EL (cell line): ENCODE measurements around the gene EYA2.
"Not testable (repeated sequence)": the region's sequence is repeated elsewhere in the genome, so short reads cannot be mapped to it uniquely, and the experiment has no call there.

Experiments used
- DNase-seq: peaks from one replicate; pipeline ENCODE4 v3.0.0-alpha.2; 2016

The EYA2 gene, protein sequence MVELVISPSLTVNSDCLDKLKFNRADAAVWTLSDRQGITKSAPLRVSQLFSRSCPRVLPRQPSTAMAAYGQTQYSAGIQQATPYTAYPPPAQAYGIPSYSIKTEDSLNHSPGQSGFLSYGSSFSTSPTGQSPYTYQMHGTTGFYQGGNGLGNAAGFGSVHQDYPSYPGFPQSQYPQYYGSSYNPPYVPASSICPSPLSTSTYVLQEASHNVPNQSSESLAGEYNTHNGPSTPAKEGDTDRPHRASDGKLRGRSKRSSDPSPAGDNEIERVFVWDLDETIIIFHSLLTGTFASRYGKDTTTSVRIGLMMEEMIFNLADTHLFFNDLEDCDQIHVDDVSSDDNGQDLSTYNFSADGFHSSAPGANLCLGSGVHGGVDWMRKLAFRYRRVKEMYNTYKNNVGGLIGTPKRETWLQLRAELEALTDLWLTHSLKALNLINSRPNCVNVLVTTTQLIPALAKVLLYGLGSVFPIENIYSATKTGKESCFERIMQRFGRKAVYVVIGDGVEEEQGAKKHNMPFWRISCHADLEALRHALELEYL

DNA sequence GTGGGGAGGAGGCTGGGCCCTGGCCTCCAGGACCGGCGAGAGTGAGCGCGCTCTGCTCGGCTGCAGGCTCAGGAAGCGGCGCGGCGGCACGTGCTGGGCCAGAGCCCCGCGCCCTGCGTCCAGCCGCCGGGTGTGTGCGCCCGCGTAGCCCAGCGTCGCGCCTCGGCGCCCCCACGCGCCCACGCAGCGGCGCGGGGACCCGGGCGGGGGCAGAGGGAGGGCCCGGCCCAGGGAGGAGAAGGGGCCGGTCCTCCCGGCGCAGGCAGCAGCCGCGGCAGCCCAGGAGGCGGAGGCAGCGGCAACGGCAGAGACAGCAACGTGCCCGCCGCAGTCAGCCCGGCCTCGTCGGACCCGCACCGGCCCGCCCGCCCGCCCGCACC is at the start of gene EYA2:
EYA2 (plus strand) TSS at position 265 of the 380 bp plus-strand sequence. CDS start 95,168 bp downstream, outside the sequence.
- DNase-seq: no peak

GRCh38 chr20:46844965-46845364 is 49.7 kb upstream of the EYA2 start:
- no peak for DNase-seq

- no peak for DNase-seq
Measured at GRCh38 chr20:46849269-46849668, 45.4 kb upstream of the EYA2 start.

GRCh38 chr20:46849751-46850150 is 44.9 kb upstream of the EYA2 start:
- no peak for DNase-seq

- DNase-seq: no peak
Measured at GRCh38 chr20:46850416-46850815, 44.2 kb upstream of the EYA2 start.

GRCh38 chr20:46850896-46851295 is 43.7 kb upstream of the EYA2 start:
- DNase-seq: no peak

GRCh38 chr20:46851746-46852145 is 42.9 kb upstream of the EYA2 start:
- DNase-seq: no peak

DNA sequence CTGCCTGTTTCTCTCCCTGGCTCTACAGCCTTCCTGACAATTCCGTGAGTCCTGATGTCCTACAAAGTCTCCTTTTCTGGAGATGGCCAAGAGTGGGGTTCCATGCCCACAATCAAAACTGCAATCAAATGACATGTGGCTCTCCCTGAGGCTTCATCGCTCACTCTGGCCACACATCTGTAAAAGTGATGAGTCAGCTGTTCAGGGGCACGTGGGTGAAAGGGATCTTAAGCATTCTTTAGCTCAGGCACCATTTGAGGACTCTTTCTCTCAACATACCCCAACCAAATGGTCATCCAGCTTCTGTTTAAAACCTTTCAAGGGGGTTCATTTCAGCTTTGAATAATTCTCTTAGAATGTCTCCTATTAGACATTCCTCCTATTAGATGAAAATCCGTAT is 42.3 kb upstream of the EYA2 start:
- DNase-seq: no peak

GRCh38 chr20:46853926-46854325 is 40.7 kb upstream of the EYA2 start:
- no peak for DNase-seq

DNA sequence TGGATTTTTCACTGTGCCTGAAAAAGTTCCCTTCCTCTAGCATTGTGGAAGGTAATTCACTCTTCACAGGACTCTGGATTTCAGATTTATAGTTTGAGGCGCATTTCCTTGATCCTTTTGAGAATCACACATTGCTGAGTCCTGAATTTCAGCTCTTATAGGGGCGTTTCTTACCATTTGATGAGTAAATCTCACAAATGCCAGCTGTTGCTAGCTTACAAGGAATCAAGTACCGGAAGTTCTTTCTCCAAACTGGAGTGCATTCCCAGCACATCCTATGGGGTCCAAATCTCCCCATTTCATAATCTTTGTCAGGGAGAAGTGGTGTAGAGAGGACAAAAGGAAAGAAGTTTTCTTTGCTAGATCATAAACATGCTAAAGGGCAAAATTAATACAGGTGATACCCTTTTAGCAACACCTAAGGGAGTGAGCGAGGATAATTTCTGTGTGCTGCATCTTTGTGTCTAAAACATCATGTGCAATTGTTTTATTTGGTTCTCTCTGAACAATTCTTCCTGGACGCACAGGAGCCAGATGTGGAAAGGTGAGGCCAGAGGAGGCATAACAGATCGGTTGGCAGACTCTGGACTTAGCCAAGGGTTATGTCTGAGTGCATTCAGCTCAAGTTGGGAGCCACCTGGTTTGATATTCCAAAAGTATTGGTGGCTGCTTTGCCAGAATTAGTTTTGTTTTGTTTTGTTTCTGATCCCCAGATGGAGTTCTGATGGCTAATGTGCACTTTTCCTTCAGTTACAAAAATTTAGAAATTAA is 37.4 kb upstream of the EYA2 start:
- DNase-seq: no peak

- no peak for DNase-seq
Measured at GRCh38 chr20:46865824-46866223, 28.8 kb upstream of the EYA2 start.

DNA sequence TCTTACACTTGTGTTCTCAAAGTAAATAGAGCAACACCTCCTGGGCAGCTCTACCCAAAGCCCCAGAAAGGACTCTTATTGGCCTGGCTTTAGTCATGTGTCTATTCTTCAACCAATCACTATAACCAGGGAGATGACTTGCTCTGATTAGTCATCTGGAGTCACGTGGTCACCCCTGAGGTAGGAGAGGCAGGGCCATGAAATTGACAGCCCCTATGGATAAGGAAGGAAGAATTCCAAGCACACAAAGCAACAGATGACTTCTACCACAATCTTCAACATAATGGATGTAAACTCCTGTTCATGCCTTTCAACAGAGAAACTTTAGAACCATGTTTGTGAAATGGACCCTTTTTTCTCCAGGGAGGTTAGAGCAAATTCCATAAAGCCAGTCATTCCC is 24.6 kb upstream of the EYA2 start:
- peak; percentile 10 for DNase-seq

DNA sequence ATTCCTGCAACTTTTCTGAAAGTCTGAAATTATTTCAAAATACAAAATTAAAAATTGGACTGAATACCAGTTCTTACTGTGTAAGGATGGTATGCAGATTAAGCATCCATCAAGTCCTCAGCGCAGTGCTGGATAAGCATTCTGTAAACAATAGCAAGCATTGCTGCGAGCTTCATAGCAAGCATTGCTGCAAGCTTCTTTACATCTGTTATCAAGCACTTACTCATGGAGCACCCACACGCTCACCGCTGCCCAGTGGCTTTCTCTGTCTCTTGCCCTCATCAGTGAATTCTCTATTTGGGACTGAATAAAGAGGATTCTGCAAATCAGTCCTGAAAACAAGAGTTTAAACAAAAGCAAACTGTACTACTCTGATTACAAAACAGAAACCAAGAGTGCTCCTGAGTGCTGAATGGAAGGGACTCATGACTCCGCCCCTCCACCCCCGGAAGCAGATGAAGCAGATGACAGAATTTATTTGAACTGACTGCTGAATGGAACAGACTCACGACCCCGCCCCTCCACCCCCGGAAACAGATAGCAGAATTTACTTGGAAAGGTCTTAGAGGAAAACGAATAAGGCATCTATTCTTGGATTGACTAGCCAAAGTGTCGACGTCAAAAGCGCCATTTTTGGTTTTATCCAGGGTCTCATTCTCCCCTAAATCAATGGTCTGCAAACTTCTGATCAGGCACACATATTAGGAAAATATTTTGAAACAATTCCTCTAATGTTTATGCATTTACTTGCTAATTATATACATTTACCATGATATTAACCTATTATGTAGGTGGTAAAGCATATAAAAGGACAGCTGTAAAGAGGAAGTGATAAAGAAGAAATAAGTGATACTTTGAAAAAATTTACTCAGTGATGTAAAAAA is 22.1 kb upstream of the EYA2 start:
- DNase-seq: peak; percentile 10

- DNase-seq: peak; percentile 7
Measured at GRCh38 chr20:46875059-46875458, 19.6 kb upstream of the EYA2 start.

DNA sequence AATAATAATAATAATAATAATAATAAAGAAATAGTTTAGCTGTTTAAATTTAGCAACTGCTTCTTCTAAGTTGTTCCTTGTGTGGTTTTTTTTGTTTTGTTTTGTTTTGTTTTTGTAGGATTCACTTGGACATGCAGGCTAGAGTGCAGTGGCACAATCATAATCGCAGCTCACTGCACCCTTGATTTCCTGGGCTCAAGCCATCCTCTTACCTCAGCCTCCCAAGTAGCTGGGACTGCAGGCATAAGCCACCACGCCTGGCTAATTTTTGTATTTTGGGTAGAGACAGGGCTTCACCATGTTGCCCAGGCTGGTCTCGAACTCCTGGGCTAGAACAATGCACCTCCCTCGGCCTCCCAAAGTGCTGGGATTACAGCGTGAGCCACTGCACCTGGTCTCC is 15.3 kb upstream of the EYA2 start:
- DNase-seq: no peak

DNA sequence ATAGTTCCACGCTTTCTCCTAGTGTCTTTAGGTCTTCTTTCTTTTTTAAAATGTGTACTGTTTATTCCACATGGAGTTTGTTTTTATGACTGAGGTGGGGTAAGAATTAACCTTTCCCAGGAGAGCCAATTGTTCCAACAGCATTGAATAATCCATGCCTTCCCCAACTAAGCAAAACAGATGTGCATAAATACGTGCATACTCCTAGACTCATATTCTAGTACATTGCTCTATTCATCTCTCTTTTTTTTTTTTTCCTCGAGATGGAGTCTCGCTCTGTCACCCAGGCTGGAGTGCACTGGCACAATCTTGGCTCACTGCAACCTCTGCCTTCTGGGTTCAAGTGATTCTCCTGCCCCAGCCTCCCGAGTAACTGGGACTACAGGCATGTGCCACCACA is 14.7 kb upstream of the EYA2 start:
- DNase-seq: not testable (repeated sequence)

GRCh38 chr20:46883892-46884291 is 10.8 kb upstream of the EYA2 start:
- DNase-seq: no peak

DNA sequence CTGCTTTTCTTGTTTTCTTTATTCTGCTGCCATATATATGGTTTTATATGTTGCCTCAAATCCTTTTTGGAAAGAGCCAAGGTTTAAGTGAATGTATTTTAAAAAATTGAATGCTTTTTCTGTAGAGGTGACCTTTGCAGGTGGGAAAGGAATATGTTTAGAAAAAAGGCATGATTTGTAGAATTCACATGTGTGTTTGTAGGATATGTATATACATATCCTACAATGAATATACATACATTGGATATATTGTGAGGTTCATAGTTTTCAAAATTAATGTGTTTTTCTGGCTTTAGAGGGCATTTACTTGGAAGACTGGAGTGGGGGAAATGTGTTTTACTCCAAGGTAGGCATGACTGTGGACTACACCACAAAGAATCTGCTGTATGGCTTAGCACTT is 4.0 kb upstream of the EYA2 start:
- DNase-seq: no peak

- no peak for DNase-seq
Measured at GRCh38 chr20:46893051-46893450, 1.6 kb upstream of the EYA2 start.

GRCh38 chr20:46893877-46894578 is 615 bp upstream of the EYA2 start:
- DNase-seq: no peak

DNA sequence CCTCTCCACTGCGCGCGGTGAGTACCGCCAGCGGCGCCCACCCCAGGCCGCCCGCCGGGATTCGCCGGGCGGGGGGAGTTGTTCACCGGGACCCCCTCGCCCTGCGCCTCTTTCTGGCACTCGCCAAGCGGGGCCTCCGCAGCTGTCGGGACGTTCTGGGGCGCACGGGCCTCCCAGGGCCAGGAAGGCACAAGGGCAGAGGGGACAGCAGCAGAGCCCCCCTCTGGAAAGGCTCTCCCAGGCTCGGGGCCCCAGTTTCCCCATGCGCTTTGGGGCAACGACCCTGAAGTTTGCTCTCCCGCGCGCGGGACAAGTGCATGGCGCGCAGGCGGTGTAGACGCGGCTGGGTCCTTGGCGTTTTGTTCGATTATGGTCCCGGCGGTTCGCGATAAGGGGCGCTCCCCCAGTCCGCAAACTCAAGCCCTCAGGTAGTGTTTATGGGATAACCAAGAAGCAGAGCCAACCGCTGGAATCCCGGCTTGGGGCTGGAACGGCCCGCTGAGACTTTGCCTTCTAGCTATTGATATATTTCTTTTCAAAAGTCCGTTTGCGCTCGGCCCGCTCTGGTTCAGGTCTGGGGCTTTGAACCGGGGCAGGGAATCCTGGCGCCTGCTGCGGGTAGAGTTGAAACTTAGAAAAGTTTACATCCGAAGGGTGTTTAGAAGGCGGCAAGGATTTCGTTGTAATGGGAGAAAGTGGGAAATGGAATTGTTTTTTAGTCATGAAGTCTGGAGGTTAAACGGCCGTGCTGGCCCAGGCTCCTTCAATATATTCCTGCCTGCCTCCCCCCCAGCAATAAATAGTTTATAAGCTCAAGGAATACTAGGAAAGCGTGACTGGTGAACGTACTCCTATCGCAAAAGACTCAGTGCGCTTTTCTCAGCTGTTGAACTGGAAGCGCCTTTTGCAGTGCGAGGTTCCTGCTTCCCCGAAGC is 595 bp downstream of the EYA2 start:
- DNase-seq: no peak
